ENCODE measurements around the gene PCDHGA3. TPM values are rescaled to one million over a fixed set of nuclear protein-coding genes. Genes with fewer than 3 reads are reported as not detected.
"Not testable (repeated sequence)": the region's sequence is repeated elsewhere in the genome, so short reads cannot be mapped to it uniquely, and the experiment has no call there.

PCDHGA3 gene
- total RNA-seq, 1 experiment from 2014 or later, result 0.97 TPM

- H3K27me3 ChIP-seq (replicated peaks; ENCODE audit: insufficient read depth, low read depth, low read length, poor library complexity), result no peaks in the 10 kb centered on the region
- peak; percentile 65 for DNase-seq (ENCODE audit: low spot score)
- TF ChIP-seq, protein P1, sequence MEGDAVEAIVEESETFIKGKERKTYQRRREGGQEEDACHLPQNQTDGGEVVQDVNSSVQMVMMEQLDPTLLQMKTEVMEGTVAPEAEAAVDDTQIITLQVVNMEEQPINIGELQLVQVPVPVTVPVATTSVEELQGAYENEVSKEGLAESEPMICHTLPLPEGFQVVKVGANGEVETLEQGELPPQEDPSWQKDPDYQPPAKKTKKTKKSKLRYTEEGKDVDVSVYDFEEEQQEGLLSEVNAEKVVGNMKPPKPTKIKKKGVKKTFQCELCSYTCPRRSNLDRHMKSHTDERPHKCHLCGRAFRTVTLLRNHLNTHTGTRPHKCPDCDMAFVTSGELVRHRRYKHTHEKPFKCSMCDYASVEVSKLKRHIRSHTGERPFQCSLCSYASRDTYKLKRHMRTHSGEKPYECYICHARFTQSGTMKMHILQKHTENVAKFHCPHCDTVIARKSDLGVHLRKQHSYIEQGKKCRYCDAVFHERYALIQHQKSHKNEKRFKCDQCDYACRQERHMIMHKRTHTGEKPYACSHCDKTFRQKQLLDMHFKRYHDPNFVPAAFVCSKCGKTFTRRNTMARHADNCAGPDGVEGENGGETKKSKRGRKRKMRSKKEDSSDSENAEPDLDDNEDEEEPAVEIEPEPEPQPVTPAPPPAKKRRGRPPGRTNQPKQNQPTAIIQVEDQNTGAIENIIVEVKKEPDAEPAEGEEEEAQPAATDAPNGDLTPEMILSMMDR (conservative IDR thresholded peaks at IDR 0.05; ENCODE audit: low read depth, low read length), result peak; percentile 55
- TF ChIP-seq EZH2 (IDR thresholded peaks at IDR 0.05; ENCODE audit: borderline replicate concordance, low read depth, low read length, poor library complexity, severe bottlenecking), result no peak
- BruUV-seq (replicated peaks), result no TSS peak
- POLR2A ChIA-PET (ENCODE audit: low non-redundant PET), result no interaction called here
- intact Hi-C loops (cut with micrococcal nuclease; ENCODE audit: unreplicated experiment), result no loop called here
- CTCF ChIA-PET, result interaction anchor here (0.6 kb wide), 1 partner anchor 225 kb away, joined by 3 read pairs; no protein-coding TSS in a partner anchor
- no peaks in the 10 kb centered on the region for H3K36me3 ChIP-seq (ENCODE audit: insufficient read depth, low read length, poor library complexity, severe bottlenecking)
- H3K4me3 ChIP-seq (ENCODE audit: low read depth, low read length, poor library complexity, severe bottlenecking), result no peak within 1 kb of the TSS
- H3K9me3 ChIP-seq (ENCODE audit: low read depth, low read length, poor library complexity, severe bottlenecking), result peaks cover 48% of the 10 kb centered on the region
- no peak within 1 kb of the TSS for H3K27ac ChIP-seq (ENCODE audit: low read depth, low read length, poor library complexity, severe bottlenecking)
- H3K4me1 ChIP-seq (ENCODE audit: insufficient read depth, low read length, poor library complexity, severe bottlenecking), result no peaks in the 10 kb centered on the region
These were observed 4.9 kb upstream of the PCDHGA3 start, which contains the start of gene PCDHGA2 for GRCh38 chr5:141338538-141339306. TSS of gene PCDHGA2 (plus strand) at chr5:141338760.

GRCh38 chr5:141340781-141341354, 2.8 kb upstream of the PCDHGA3 start:
- BruUV-seq (replicated peaks); DNase-seq (ENCODE audit: low spot score); H3K27me3 ChIP-seq (replicated peaks; ENCODE audit: insufficient read depth, low read depth, low read length, poor library complexity); H3K4me3 ChIP-seq (ENCODE audit: low read depth, low read length, poor library complexity, severe bottlenecking); intact Hi-C loops (cut with micrococcal nuclease; ENCODE audit: unreplicated experiment); H3K4me1 ChIP-seq (ENCODE audit: insufficient read depth, low read length, poor library complexity, severe bottlenecking); POLR2A ChIA-PET (ENCODE audit: low non-redundant PET); CTCF ChIA-PET; H3K36me3 ChIP-seq (ENCODE audit: insufficient read depth, low read length, poor library complexity, severe bottlenecking); H3K27ac ChIP-seq (ENCODE audit: low read depth, low read length, poor library complexity, severe bottlenecking): not testable (repeated sequence)
- peaks cover 41% of the 10 kb centered on the region for H3K9me3 ChIP-seq (ENCODE audit: low read depth, low read length, poor library complexity, severe bottlenecking)

DNA sequence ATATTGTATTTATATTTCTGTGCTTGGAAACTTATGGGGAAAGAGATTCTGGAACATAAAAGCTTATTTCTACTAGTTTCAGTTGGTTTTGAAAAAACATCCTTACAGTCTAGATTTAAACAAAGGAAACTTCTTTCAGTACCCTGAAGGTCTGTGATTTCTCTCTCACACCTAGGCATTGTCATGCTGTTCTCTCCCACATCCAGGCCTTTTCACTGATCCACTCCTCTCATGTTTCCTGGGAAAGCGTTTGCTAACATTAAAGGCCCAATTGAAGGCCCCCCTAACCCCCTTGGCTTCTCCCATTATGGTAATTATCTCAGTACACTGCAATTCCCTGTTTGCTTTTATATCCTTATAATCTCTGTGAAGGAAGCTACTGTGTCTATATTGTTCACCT, 856 bp upstream of the PCDHGA3 start:
- TF ChIP-seq EZH2 (IDR thresholded peaks at IDR 0.05; ENCODE audit: borderline replicate concordance, low read depth, low read length, poor library complexity, severe bottlenecking), result no peak
- TF ChIP-seq, protein P1 (conservative IDR thresholded peaks at IDR 0.05; ENCODE audit: low read depth, low read length), result no peak
- Histone ChIP-seq H3K27ac (ENCODE audit: low read depth, low read length, poor library complexity, severe bottlenecking) (no peak overlapping the region), H3K9me3 (ENCODE audit: low read depth, low read length, poor library complexity, severe bottlenecking) (peaks cover 30% of the 10 kb centered on the region), H3K4me1 (ENCODE audit: insufficient read depth, low read length, poor library complexity, severe bottlenecking) (no peaks in the 10 kb centered on the region), H3K27me3 (replicated peaks; ENCODE audit: insufficient read depth, low read depth, low read length, poor library complexity) (no peaks in the 10 kb centered on the region), H3K4me3 (ENCODE audit: low read depth, low read length, poor library complexity, severe bottlenecking) (no peak overlapping the region), H3K36me3 (ENCODE audit: insufficient read depth, low read length, poor library complexity, severe bottlenecking) (no peaks in the 10 kb centered on the region)
- no peak for DNase-seq (ENCODE audit: low spot score)
- ChIA-PET CTCF (no interaction called here), POLR2A (ENCODE audit: low non-redundant PET) (no interaction called here)
- intact Hi-C loops (cut with micrococcal nuclease; ENCODE audit: unreplicated experiment), result no loop called here
- BruUV-seq (replicated peaks), result no TSS peak

Data from A673 (cell line).